ENCODE data around the gene ROBO1.

GRCh38 chr3:79421273-79421672, 346.5 kb downstream of the ROBO1 start:
- TF ChIP-seq POLR2A (IDR thresholded peaks at IDR 0.05; ENCODE audit: low read length) = no peak
- no peak for TF ChIP-seq GATA1 (IDR thresholded peaks at IDR 0.05; ENCODE audit: low read depth, low read length)
